HG02571 (cell line): ENCODE results near the gene ABTB2.

Experiments used
- ATAC-seq: cut with Tn5 transposase; IDR thresholded peaks from one replicate; pipeline ENCODE4 v1.9.1; 2021; ENCODE audit warnings: mild to moderate bottlenecking, moderate library complexity; ENCODE audit not compliant: unreplicated experiment

The ABTB2 gene

DNA sequence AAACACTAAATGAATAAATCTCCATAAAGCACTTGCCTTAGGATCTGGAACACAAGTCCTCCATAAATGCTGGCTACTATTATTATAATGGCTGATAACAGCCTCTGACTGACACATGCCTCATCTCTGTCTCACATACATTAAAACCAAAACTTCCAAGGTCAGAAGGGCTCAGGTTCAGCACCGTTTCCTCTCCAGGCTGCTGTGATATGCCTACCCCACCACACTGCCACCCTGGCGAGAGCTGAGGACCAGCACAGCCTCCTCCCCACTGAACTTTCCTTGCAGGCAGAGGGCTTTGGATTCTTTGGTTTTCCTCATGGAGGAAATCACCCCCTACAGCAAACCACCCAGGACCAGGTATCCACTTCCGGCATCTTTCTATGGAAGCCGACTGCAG, 112.8 kb downstream of the ABTB2 start:
- no peak for ATAC-seq

- peak; percentile 81 for ATAC-seq
Measured at GRCh38 chr11:34243600-34244464, 114.0 kb downstream of the ABTB2 start.

GRCh38 chr11:34242037-34242625, 115.7 kb downstream of the ABTB2 start:
- no peak for ATAC-seq

DNA sequence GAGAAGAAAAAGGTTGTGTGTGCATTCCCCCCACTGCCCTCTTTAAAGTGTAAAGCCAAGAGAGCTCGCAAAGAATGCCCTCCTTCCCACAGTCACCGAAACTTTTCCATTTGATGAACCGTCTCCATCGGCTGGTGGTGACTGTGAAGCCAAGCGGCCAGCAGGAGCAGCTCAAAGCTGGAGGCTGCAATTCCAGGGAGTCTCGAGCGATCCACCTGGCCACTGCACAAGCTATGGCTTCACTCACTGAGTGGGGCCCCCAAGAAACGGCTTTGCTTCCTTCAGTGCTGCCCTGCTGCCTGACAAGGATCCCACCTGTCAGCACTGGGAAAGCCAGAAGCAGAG, 117.7 kb downstream of the ABTB2 start:
- ATAC-seq = no peak

DNA sequence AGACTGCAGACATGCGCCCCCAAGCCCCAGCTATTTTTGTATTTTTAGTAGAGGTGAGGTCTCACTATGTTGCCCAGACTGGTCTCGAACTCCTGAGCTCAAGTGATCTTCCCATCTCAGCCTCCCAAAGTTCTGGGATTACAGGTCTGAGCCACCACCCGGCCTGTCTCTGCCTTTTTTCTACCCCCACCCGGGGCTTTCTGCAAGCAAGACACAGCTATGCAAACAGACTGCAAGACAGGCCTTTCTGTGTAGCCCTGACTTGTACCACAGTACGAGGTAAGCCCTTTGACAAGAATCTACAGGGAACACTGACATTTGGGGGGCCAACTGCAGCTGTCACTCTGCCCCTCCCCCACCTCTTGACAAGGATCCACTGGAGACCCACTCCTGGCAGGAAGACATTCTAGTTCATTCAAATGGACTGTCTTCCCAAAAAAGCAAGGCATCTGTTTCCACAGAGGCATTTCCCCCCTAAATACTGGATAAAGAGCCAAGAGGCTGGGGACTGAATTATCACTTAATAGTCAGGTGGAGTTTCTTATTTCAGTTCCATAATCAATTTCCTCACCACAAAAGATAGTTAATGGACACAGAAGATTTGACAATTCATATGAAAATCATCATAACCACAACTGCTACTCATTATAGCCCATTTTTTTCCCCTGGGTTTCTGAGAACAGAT, 118.2 kb downstream of the ABTB2 start:
- no peak for ATAC-seq

- no peak for ATAC-seq
Measured at GRCh38 chr11:34238966-34239365, 118.8 kb downstream of the ABTB2 start.

DNA sequence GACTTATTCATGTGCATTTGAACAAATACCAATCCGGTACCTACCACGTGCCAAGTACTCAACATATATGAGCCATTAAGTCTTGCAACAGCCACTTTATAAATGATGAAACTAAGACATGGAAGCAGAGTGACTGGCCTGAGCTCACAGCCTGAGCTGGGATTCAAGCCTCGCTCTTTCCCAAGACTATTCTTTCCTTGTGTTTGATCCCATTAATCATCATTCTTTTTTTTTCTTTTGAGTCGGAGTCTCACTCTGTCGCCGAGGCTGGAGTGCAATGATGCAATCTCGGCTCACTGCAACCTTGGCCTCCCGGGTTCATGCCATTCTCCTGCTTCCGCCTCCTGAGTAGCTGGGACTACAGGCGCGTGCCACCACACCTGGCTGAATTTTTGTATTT, 119.3 kb downstream of the ABTB2 start:
- no peak for ATAC-seq

GRCh38 chr11:34236572-34236971, 121.2 kb downstream of the ABTB2 start:
- no peak for ATAC-seq

- ATAC-seq = no peak
Measured at GRCh38 chr11:34235591-34236071, 122.2 kb downstream of the ABTB2 start.

- no peak for ATAC-seq
Measured at GRCh38 chr11:34235189-34235588, 122.6 kb downstream of the ABTB2 start.

DNA sequence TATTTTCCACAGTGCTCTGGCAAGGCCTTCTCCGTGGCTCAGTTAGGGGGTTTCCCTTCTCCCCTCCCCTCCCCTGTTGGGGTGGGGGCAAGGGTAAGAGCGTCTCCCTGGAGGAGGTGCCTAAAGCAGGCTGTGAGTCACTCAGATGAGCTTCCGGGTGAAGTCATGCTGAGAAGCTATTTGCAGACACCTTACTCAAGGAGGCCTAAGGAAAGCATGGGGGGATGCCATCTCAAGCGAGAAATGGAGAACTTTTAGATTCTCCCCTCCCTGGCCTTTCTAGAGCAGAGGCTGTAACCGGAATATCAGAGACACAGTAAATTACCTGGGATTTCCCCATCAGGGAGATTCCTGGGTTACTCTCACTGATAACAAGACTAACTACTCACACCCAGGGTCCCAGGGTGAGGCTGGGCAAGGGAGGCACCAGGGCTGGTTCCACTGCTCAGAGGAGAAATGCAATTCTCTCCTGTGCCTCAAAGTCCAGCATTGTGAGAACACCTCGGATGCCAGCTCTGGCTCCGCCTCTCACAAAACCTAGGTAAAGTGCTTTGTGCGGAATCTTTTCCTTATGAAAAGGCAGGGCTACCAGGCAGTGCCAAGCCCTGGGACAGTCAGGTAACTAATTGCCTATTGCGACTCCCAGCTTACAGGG, 123.6 kb downstream of the ABTB2 start:
- peak; percentile 81 for ATAC-seq

DNA sequence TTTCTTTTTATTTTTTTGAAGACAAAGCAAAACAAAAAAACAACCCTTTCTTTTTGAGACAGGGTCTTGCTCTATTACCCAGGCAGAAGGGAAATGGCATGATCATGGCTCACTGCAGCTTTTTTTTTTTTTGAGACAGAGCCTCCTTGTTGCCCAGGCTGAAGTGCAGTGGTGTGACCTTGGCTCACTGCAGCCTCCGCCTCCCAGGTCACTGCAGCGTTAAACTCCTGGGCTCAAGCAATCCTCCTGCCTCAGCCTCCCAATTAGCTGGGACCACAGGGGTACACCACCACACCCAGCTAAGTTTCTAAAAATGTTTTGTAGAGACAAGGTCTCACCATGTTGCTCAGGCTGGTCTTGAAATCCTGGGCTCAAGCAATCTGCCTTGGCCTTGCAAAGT, 124.6 kb downstream of the ABTB2 start:
- ATAC-seq = no peak

DNA sequence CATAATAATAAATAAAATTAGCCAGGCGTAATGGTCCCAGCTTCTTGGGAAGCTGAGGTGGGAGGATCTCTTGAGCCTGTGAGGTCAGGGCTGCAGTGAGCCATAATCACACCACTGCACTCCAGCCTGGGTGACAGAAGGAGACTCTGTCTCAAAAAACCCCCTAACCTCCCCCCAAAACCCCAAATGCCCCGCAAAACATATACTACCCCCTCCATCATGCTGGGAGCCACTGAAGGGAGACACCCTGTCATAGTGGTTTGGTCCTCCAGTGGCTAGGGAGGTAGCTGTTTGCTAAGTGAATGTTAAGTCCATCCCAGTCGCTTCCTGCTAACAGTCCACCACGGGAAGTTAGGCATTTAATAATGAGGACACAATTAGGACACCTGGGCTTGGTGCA, 125.0 kb downstream of the ABTB2 start:
- ATAC-seq = no peak

DNA sequence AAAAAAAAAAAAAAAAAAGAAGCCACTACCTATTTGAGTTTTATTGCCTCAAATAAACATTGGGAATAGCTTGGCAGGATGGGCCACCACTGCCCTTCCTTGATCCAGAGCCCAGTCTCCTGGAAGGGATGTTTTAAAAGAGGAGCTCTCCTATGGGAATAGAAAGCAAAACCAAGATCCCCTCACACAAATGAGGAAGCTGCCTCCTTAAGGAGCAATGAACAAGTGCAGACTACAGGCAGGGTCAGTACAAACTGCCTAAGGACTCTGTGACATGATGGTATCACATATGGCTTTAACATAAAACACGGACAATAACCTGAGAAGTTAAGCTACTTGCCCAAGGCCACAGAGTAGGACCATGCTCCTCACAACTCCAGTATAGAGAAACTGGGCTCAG, 131.6 kb downstream of the ABTB2 start:
- no peak for ATAC-seq

- ATAC-seq = no peak
Measured at GRCh38 chr11:34225091-34225490, 132.7 kb downstream of the ABTB2 start.

DNA sequence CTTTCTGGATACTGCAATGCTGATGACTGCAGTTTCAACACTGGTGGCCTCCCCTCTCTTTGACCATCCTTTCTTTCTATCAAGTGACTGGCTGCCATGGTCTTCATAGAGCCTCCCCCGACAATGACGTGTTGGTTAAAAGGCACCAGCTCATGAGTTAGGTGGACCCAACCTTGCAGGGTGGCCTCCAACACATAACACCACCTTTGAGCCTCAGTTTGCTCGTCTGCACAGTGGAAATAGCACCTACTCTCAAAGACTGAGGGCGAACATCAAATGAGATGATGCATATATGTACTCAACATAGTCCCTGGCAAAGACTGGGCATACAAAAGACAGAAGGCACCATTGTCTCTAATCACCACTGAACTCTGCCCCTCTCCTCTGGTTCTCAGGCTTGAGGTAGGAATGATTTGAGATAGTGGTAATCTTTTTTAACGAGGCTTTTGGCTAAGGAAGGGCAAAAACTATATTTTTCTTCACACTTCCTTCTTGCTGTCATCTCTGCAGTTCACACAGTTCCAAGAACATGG, 133.3 kb downstream of the ABTB2 start:
- no peak for ATAC-seq

DNA sequence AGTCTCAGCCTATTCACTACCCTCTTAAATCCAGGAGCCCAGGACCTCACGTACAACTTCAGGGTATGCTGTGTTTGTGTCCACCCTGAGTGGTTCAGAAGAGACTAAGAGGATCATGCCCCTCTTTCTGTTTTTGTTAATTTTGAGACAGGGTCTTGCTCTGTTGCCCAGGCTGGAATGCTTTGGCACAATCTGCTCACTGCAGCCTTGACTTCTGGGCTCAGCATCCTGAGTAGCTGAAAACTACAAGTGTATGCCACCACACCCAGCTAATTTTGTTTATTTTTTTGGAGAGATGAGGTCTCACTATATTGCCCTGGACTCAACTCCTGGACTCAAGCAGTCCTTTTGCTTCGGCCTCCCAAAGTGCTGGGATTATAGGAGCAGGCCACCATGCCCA, 133.9 kb downstream of the ABTB2 start:
- ATAC-seq = no peak

GRCh38 chr11:34223021-34223813, 134.6 kb downstream of the ABTB2 start:
- ATAC-seq = no peak

DNA sequence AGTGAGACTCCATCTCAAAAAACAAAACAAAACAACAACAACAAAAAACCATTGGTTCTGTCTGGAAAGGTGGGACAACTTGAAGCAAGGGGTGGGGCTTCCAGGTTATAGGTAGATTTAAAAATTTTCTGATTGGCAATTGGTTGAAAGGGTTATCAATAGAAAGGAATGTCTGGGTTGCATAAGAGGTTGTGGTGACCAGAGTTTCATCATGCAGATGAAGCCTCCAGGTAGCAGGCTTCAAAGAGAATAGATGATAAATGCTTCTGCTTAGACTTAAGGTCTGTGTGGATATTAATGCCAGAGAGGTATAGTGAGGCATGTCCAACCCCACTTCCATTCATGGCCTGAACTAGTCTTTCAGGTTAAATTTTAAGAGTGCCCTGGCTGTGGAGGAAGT, 135.8 kb downstream of the ABTB2 start:
- ATAC-seq = no peak

GRCh38 chr11:34219941-34220370, 137.9 kb downstream of the ABTB2 start:
- ATAC-seq = no peak
